NCI-H1436 treated with DMSO at 0.1 percent for 48 hours (cell line): ENCODE results near the gene SMARCC2.
A peak's percentile ranks its signal among the peaks of the same experiment; 100 is the strongest.
"Not testable (repeated sequence)": the region's sequence is repeated elsewhere in the genome, so short reads cannot be mapped to it uniquely, and the experiment has no call there.

Experiments
- DNase-seq: peaks from one replicate; lab custom pipeline; 2025; lab: John Stamatoyannopoulos, UW

SMARCC2 gene

DNA sequence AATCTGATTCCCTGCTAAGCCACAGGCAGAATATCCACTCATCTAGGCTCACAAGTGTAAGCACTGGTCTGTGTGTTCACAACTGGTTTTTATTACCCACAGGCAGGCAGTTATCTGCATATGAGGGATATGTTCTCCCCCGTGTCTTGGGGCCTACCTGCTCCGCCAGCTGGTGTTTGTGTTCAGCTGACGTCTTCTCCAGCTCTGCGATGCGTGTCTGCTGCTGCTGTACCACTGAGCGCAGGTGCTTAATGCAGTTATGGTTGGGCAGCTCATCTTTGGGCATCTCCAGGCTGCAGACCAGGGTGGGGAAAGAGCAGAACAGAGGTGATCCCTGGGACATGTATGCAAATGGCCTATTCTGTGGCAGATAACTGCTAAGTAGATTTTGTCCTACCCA lies 18.7 kb upstream of the SMARCC2 start:
- DNase-seq, result no peak

DNA sequence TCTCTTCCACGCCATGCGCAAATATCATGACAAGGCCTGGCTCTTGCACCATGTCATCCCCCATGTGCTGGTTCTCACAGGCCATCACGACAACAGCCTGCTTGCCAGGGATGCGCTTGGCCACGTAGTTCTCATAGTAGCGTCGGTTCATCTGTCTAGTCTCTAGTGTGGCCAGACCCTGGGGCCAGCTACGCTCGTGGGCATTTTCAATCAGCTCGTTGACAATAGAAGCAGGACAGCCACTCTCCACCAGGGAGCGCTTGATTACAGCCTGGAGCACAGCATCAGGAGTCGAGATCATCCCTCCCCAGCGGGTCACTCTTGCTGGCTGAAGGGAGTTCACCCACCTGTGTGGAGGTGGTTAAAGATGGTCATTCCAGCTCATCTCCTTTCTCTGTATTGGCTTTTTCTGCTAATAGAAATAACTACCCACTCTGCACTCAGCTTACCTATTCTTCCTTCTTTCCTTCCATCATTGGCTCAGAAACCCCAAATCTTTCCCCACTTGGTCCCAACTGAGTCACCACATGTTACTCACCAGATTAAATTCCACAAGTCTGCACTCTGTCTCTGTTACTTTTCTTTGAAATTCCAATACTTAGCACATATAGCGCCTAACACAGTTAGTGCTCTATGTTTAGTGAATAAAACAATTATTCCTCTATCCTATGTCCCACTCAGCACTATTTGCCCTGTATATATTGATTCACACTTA lies 17.3 kb upstream of the SMARCC2 start:
- DNase-seq, result no peak

GRCh38 chr12:56205445-56205844 lies 16.2 kb upstream of the SMARCC2 start:
- DNase-seq, result no peak

DNA sequence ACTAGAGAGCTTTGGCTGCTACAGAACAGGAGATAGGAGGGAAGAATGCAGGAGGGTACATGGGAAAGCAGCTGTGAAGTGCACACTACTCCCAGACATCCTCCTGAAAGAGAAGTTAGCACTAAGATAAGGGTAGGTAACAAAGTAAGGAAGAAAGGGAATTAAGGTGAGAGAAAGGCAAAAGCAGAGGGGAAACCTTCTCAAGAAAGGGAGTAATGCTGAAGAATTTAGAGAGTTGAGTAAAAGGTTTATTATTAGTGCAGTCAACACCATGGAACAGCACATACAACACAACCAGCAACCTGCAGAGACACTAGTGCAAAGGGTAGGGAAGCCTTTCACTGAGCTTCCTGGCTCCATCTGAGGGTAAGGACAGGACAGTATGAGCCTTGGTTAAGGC lies 15.0 kb upstream of the SMARCC2 start:
- DNase-seq, result no peak

GRCh38 chr12:56202838-56203237 lies 13.6 kb upstream of the SMARCC2 start:
- no peak for DNase-seq

- DNase-seq, result no peak
Observed at GRCh38 chr12:56202366-56202765, 13.1 kb upstream of the SMARCC2 start.

GRCh38 chr12:56198836-56199235 lies 9.6 kb upstream of the SMARCC2 start:
- DNase-seq, result no peak

- DNase-seq, result no peak
Observed at GRCh38 chr12:56197921-56198635, 8.8 kb upstream of the SMARCC2 start.

DNA sequence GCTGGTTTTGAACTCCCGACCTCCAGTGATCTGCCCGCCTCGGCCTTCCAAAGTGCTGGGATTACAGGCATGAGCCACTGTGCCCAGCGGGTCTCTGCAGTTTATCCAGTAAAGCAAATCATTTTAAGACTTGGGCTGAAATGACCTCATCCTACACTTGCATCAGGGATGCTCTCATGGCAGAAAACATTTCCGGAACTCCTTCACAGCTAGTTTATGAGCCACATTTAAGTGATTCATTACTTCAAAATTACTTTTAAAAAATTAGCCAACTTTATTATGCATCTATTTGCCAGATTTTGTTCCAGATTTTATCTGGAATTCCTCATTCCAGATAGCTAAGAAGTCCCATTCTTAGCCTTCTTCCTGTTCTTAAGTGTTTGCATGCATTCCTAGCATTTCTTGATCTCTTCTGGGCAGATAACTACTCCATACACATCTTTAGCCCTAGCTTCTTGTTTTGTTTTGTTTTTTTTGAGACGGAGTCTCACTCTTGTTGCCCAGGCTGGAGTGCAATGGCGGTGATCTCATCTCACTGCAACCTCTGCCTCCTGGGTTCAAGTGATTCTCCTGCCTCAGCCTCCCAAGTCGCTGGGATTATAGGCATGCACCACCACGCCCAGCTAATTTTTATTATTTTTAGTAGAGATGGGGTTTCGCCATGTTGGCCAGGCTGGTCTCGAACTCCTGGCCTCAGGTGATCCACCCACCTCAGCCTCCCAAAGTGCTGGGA lies 7.7 kb upstream of the SMARCC2 start:
- DNase-seq, result not testable (repeated sequence)

GRCh38 chr12:56193025-56193578 lies 3.8 kb upstream of the SMARCC2 start:
- DNase-seq, result peak; percentile 56

GRCh38 chr12:56192582-56192981 lies 3.3 kb upstream of the SMARCC2 start:
- no peak for DNase-seq

DNA sequence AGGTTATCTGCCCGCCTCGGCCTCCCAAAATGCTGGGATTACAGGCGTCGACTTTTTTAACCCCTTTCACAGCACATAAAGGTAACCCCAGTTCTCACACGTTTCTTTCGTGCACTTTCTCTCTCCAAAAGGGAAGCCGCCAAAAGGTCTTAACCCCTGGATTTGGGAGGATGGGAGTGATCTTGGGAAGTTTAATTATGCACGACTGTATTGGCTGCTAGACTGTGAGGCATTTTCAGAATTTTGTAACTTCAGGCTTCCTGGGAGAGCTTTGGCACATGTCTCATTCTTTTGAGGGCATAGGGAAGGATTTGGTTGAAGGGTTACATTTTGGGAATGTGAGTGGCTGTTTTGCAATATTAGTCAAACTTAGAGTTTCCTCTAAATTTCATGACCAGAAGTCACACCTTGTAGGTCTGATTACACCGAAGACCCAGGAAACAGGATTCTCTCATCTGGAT lies 1.4 kb upstream of the SMARCC2 start:
- DNase-seq, result no peak

DNA sequence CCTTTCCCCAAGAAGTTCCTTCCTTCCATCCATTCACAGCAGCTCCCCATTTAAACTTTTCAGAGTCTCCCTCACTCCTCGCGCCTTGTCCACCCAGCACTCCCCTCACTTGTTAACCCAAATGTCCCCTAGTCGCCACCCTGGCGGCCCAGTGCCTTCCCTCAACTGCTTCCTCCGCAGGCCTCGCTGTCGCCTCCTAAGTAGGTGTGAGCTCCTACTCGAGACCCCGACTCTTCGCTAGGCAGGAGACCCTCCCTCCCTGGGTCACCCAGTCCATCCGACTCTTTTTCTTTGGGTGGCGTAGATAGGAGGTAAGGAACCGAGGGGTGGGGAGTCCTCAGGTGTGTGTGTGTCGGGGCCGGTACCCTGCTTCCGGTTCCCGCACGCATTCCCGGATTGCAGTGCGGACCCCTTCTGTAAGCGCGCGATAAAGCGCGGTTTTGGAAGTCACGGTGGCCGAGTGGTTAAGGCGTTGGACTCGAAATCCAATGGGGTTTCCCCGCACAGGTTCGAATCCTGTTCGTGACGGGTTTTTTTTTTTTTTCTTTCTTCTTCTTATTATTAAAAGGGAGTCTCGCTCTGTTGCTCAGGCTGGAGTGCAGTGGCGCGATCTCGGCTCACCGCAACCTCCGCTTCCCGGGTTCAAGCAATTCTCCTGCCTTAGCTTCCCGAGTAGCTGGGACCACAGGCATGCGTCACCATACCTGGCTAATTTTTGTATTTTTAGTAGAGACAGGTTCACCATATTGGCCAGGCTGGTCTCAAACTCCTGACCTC lies 823 bp upstream of the SMARCC2 start:
- peak; percentile 41 for DNase-seq

- no peak for DNase-seq
Observed at GRCh38 chr12:56188778-56189098, 545 bp downstream of the SMARCC2 start.

DNA sequence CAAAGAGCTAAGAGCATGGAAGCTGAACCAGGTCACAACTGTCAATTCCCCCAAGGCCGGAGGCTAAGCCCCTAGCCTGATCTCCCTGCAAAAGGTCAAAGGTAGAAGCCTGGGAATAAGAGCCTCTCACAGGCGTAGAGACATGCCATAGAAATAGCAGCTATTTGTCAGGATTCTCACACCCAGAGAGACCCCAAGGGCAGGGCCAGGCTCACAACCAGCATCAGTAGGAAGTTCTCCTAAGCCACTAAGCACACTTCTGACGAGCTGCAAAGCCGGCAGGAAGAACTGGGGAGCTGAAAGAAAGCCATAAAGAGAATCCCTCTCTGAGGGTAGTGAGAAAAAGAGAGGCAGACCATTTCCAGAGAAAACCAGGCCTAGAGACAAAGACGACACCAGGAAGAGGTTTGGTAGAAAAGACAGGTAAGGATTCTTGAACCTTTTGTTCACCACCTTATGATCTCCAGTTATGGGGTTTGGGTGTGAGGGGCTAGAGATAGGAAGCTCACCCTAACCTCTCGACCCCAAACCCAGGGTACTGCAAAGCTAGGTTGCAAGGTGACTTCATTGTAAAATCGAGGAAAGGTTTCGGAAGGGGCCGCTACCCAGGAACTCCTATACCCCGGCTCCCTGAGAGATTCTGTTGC lies 1.0 kb downstream of the SMARCC2 start:
- no peak for DNase-seq

DNA sequence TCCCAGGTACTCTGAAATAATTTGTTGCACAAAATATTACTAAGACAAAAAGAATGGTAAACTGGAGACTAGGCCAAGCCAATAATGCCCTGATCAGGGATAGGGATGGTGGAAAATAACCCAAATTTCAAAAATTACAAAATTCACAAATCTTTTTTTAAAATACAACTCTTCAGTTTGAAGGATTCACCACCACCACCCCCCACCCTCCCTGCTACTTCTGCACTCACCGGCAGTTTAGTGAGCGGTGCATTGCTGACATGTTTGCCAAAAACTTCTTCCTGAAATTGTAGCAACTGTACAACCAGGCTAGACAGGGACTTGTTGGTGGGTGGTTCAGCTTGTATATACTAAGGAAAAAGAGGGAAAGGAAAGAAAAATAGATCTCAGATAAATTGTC lies 2.3 kb downstream of the SMARCC2 start:
- DNase-seq, result no peak

DNA sequence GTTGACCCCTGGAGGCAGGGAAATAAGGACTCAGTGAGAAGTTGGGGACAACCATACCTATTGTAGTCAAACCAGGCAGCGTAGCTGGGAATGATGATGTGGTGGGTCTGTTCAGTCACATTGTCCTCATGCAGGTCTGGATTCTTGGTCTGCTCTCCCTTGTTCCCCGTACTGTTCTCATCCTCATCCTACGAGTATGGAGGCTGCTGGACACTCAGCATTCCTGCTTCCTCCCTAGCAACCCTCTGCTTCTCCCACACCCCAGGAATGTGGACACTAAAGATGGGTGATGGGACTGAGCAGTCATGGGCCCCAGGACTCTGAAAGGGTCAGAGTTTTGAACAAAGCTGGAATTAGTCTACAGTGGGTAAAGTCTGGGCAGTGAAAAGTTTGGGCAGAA lies 10.9 kb downstream of the SMARCC2 start:
- no peak for DNase-seq

DNA sequence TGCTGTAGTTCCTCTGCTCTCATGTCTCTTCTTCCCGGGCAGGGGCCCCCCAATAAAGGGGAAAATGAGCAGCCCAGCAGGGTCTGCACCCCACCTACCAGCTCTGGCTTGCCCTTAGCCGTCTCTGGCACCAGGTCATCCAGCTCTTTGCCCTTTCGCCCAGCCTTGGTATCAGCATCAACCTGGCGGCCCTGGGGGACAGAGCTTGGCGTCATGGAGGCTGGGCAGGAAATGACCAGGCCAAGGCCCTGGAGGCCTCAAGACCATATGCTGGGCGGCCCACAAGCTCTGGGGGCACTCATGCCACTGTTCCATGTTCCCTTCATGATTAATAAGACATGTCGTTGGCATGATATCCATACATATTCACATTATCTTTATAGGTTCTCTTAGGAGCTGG lies 16.4 kb downstream of the SMARCC2 start:
- no peak for DNase-seq

- no peak for DNase-seq
Observed at GRCh38 chr12:56169229-56169759, 20.0 kb downstream of the SMARCC2 start.

DNA sequence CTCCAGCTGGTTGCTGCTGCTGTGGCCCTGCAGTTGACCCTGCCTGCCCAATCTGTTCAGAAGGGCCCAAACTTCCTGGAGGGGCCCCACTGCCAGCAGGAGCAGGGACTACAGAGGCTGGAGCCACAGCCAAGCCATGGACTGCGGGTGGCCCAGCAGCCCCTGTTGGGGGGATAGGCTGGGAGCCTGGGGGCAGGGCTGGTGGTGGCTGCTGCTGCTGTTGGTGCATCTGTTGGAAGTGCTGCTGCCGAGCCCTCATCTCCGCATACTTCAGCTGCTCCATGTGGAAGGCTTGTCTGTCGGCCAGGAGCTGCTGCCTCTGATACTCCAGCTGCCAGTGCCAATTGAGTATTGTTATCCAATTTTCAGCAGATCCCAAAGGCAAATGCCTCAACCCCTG lies 23.9 kb downstream of the SMARCC2 start:
- DNase-seq, result no peak

GRCh38 chr12:56164345-56164729 lies 24.9 kb downstream of the SMARCC2 start:
- no peak for DNase-seq
